ENCODE measurements around the gene GSTO2.

GSTO2 gene

GRCh38 chr10:104345941-104346340, 77.0 kb downstream of the GSTO2 start:
- no peak for DNase-seq

- no peak for DNase-seq
Measured at GRCh38 chr10:104347295-104348045, 78.5 kb downstream of the GSTO2 start.

- DNase-seq = no peak
Measured at GRCh38 chr10:104348601-104349000, 79.6 kb downstream of the GSTO2 start.

GRCh38 chr10:104349623-104350126, 80.7 kb downstream of the GSTO2 start:
- peak; percentile 30 for DNase-seq

GRCh38 chr10:104350127-104350635, 81.2 kb downstream of the GSTO2 start:
- peak; percentile 82 for DNase-seq

- peak; percentile 35 for DNase-seq
Measured at GRCh38 chr10:104351061-104351702, 82.2 kb downstream of the GSTO2 start.

- DNase-seq = no peak
Measured at GRCh38 chr10:104351919-104352318, 82.9 kb downstream of the GSTO2 start.

- DNase-seq = peak; percentile 97
Measured at GRCh38 chr10:104353325-104354048, 84.5 kb downstream of the GSTO2 start, which contains the start of gene CFAP58. Gene CFAP58 (plus strand): TSS chr10:104353833. CDS start chr10:104353898, 65 bp downstream.
